ENCODE measurements around the gene SEPSECS.

- no peak for TF ChIP-seq CTCF (IDR thresholded peaks at IDR 0.05)
- TF ChIP-seq POLR2A (IDR thresholded peaks at IDR 0.05) = no peak
Observed at GRCh38 chr4:25103418-25103817, 56.8 kb downstream of the SEPSECS start.
